Panc1 (cell line): ENCODE measurements around the gene TTC3. TPM values are rescaled to one million over a fixed set of nuclear protein-coding genes. Genes with fewer than 3 reads are reported as not detected.

Experiments used
- ATAC-seq: fragments of 200-7000 bp; cut with Tn5 transposase; 2 replicates; pipeline ENCODE4 v1.9.1; 2020; ENCODE audit warnings: mild to moderate bottlenecking, moderate library complexity
- BruUV-seq: library from RNA; stranded (reverse); fragments of 400-500 nt; replicated peaks from 2 replicates; lab custom pipeline; 2021; lab: Mats Ljungman, UMichigan
- CTCF ChIA-PET: fragments of 300-600 bp; sonication (Branson Sonifier 250); formaldehyde crosslinking; loops from one replicate; lab custom pipeline; 2022; ENCODE audit warnings: antibody characterized with exemption; lab: Charles Lee
- POLR2A ChIA-PET: fragments of 300-600 bp; sonication (Branson Sonifier 250); formaldehyde crosslinking; loops from one replicate; lab custom pipeline; 2022; ENCODE audit warnings: antibody characterized with exemption; lab: Charles Lee
- DNase-seq: peaks from one replicate; pipeline ENCODE4 v3.0.0-alpha.2; 2010; ENCODE audit warnings: low read depth, low spot score
- H3K27ac ChIP-seq: 2 replicates; pipeline ENCODE4 v1.5.1; 2011; ENCODE audit warnings: mild to moderate bottlenecking, low read length, inconsistent platforms
- H3K27me3 ChIP-seq: fragments of 200-500 bp; sonication (Bioruptor generic); 2 replicates; pipeline ENCODE4 v1.6.0; 2014; ENCODE audit warnings: low read length, inconsistent platforms; ENCODE audit not compliant: control insufficient read depth, insufficient read depth
- H3K36me3 ChIP-seq: fragments of 200-500 bp; sonication (Bioruptor generic); 2 replicates; pipeline ENCODE4 v1.5.1; 2014; ENCODE audit warnings: inconsistent platforms, mild to moderate bottlenecking, low read length, moderate library complexity; ENCODE audit not compliant: control insufficient read depth, insufficient read depth
- H3K4me1 ChIP-seq: 2 replicates; pipeline ENCODE4 v1.5.1; 2011; ENCODE audit warnings: inconsistent platforms, mild to moderate bottlenecking, low read length, moderate library complexity; ENCODE audit not compliant: control insufficient read depth, insufficient read depth
- H3K4me3 ChIP-seq, 2 experiments: 2 replicates each; pipeline ENCODE4 v1.5.1; 2011 to 2012; ENCODE audit warnings: low read depth in 2 of 2, low read length in 2 of 2, mild to moderate bottlenecking in 2 of 2, inconsistent platforms in 1 of 2, moderate library complexity in 1 of 2
- H3K9me3 ChIP-seq: fragments of 200-500 bp; sonication (Bioruptor generic); 2 replicates; pipeline ENCODE4 v1.5.1; 2014; ENCODE audit warnings: low read depth, mild to moderate bottlenecking, inconsistent platforms, low read length, moderate library complexity; ENCODE audit not compliant: control insufficient read depth, insufficient read depth
- CTCF ChIP-seq: fragments of 450-650 bp; IDR thresholded peaks from 2 replicates; pipeline ENCODE4 v1.5.1; 2017; ENCODE audit warnings: mild to moderate bottlenecking
- POLR2AphosphoS5 ChIP-seq: IDR thresholded peaks from 2 replicates; pipeline ENCODE4 v1.6.1; 2012; ENCODE audit warnings: mild to moderate bottlenecking, low read depth, low read length, moderate library complexity
- SIN3A ChIP-seq: IDR thresholded peaks from 2 replicates; pipeline ENCODE4 v1.6.1; 2012; ENCODE audit warnings: low read depth, mild to moderate bottlenecking, low read length, moderate library complexity, borderline replicate concordance; ENCODE audit not compliant: insufficient read depth
- TCF7L2 ChIP-seq: IDR thresholded peaks from 2 replicates; pipeline ENCODE4 v1.6.1; 2011; ENCODE audit warnings: mild to moderate bottlenecking, low read depth, low read length, inconsistent platforms
- in situ Hi-C: cut with HindIII; loops from 2 replicates; pipeline ENCODE4 v1.10.0; 2016; ENCODE audit warnings: low sequenced_read_pairs, low pct_unique_long_range_greater_than_20kb
- intact Hi-C: fragments of 100-400 bp; cut with micrococcal nuclease; formaldehyde crosslinking; loops from one replicate; pipeline ENCODE4 v1.10.0; 2022; ENCODE audit not compliant: unreplicated experiment
- total RNA-seq: library from RNA; stranded (reverse); gene quantifications from one replicate; pipeline ENCODE4 v1.2.1, GENCODE V29; 2021; ENCODE audit not compliant: unreplicated experiment
- TF ChIP-seq, protein P1 (sequence below), 2 experiments: IDR thresholded peaks; 2 replicates each; pipeline ENCODE4 v1.6.1; 2011 to 2012; ENCODE audit warnings: low read depth in 2 of 2, control low read depth in 1 of 2, low read length in 1 of 2, mild to moderate bottlenecking in 1 of 2, moderate library complexity in 1 of 2; ENCODE audit not compliant: insufficient read depth in 1 of 2

The TTC3 gene
- total RNA-seq, 1 experiment from 2014 or later = 83.0 TPM

DNA sequence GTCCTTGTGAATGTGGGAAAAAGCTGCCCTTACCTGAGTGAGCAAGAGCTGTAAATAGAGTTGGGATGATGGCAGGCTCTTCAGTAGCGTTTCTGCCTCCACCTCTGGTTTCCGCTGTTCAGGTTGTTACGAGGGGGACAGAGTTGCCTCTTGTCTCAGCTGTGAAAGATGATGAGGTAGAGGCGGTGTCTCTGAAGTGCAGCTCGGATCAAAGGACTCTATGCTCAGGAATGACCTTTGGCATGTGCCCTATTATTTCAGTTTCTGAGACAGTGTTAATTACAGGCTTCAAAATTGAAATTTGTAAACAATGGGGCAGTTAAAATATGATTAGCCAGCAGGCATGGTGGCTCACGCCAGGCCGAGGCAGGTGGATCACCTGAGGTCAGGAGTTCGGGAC lies 123.8 kb downstream of the TTC3 start:
- intact Hi-C loops (no loop called here), in situ Hi-C loops (no loop called here)
- Histone ChIP-seq H3K9me3 (no peaks in the 10 kb centered on the region), H3K4me3 (no peak overlapping the region), H3K27me3 (no peaks in the 10 kb centered on the region), H3K27ac (no peak overlapping the region), H3K4me1 (peaks cover 12% of the 10 kb centered on the region; the same call in 1 of the 2 replicates), H3K36me3 (no peaks in the 10 kb centered on the region; the same call in 1 of the 2 replicates)
- DNase-seq = no peak
- TF ChIP-seq CTCF = no peak
- no peak for TF ChIP-seq POLR2AphosphoS5
- TF ChIP-seq, protein P1, sequence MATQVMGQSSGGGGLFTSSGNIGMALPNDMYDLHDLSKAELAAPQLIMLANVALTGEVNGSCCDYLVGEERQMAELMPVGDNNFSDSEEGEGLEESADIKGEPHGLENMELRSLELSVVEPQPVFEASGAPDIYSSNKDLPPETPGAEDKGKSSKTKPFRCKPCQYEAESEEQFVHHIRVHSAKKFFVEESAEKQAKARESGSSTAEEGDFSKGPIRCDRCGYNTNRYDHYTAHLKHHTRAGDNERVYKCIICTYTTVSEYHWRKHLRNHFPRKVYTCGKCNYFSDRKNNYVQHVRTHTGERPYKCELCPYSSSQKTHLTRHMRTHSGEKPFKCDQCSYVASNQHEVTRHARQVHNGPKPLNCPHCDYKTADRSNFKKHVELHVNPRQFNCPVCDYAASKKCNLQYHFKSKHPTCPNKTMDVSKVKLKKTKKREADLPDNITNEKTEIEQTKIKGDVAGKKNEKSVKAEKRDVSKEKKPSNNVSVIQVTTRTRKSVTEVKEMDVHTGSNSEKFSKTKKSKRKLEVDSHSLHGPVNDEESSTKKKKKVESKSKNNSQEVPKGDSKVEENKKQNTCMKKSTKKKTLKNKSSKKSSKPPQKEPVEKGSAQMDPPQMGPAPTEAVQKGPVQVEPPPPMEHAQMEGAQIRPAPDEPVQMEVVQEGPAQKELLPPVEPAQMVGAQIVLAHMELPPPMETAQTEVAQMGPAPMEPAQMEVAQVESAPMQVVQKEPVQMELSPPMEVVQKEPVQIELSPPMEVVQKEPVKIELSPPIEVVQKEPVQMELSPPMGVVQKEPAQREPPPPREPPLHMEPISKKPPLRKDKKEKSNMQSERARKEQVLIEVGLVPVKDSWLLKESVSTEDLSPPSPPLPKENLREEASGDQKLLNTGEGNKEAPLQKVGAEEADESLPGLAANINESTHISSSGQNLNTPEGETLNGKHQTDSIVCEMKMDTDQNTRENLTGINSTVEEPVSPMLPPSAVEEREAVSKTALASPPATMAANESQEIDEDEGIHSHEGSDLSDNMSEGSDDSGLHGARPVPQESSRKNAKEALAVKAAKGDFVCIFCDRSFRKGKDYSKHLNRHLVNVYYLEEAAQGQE (IDR thresholded peaks at IDR 0.05; ENCODE audit: insufficient read depth in 1 of 2, low read depth in 2 of 2, low read length in 1 of 2) = no peak
- TF ChIP-seq SIN3A = no peak
- no peak for TF ChIP-seq TCF7L2
- ChIA-PET CTCF (no interaction called here), POLR2A (no interaction called here)
- ATAC-seq = no peak
- no TSS peak for BruUV-seq

DNA sequence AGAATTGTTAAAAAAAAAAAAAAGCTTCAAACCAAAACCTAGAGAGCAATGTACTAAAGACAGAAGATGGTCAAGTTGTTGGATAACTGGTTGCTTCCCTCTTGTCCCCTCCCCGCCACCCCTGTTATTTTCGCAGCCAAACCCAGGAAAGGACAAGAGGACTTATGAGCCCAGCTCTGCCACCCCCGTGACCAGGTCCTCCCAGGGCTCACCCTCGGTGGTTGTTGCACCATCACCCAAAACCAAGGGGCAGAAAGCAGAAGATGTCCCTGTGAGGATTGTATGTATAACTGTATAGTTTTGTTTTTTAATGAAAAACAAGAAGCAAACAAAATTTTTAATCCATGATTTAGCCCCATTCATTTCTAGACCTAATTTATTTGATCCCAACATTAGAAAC lies 124.7 kb downstream of the TTC3 start:
- no peak for DNase-seq
- ChIA-PET CTCF (no interaction called here), POLR2A (no interaction called here)
- no peak overlapping the region for H3K4me3 ChIP-seq
- no peak for TF ChIP-seq SIN3A
- intact Hi-C loops (no loop called here), in situ Hi-C loops (no loop called here)
- H3K36me3 ChIP-seq = no peaks in the 10 kb centered on the region; the same call in 1 of the 2 replicates
- H3K27me3 ChIP-seq = no peaks in the 10 kb centered on the region
- no peaks in the 10 kb centered on the region for H3K9me3 ChIP-seq
- no TSS peak for BruUV-seq
- H3K27ac ChIP-seq = no peak overlapping the region
- H3K4me1 ChIP-seq = peaks cover 12% of the 10 kb centered on the region; the same call in 1 of the 2 replicates
- no peak for ATAC-seq

GRCh38 chr21:37199057-37199924 lies 126.2 kb downstream of the TTC3 start:
- peak; percentile 17 for DNase-seq
- in situ Hi-C loops = no loop called here
- BruUV-seq = no TSS peak
- peak; percentile 87 for ATAC-seq
- intact Hi-C loops = no loop called here
- peak overlapping the region; percentile 44; the same call in 1 of the 2 replicates for H3K27ac ChIP-seq
- CTCF ChIA-PET = no interaction called here
- TF ChIP-seq SIN3A (no peak), CTCF (no peak), POLR2AphosphoS5 (no peak), TCF7L2 (no peak)
- TF ChIP-seq, protein P1 (IDR thresholded peaks at IDR 0.05; ENCODE audit: insufficient read depth in 1 of 2, low read depth in 2 of 2, low read length in 1 of 2) = no peak
- no peaks in the 10 kb centered on the region; the same call in 1 of the 2 replicates for H3K36me3 ChIP-seq
- no peak overlapping the region for H3K4me3 ChIP-seq
- no peaks in the 10 kb centered on the region for H3K27me3 ChIP-seq
- H3K4me1 ChIP-seq = peaks cover 12% of the 10 kb centered on the region; the same call in 1 of the 2 replicates
- no peaks in the 10 kb centered on the region for H3K9me3 ChIP-seq
- POLR2A ChIA-PET = no interaction called here
